Endothelial cell of umbilical vein (primary cell): Measurements from ENCODE around the gene MCF2L.

Source experiments
- EZH2 ChIP-seq: IDR thresholded peaks from 2 replicates; pipeline ENCODE4 v1.6.1; 2012; ENCODE audit warnings: borderline replicate concordance, low read depth, mild to moderate bottlenecking, moderate library complexity, low read length, inconsistent platforms; ENCODE audit not compliant: severe bottlenecking
- FOS ChIP-seq: IDR thresholded peaks from 2 replicates; pipeline ENCODE4 v1.6.1; 2011; ENCODE audit warnings: mild to moderate bottlenecking, low read length, moderate library complexity, borderline replicate concordance; ENCODE audit not compliant: insufficient read depth
- JUN ChIP-seq: IDR thresholded peaks from 2 replicates; pipeline ENCODE4 v1.6.1; 2011; ENCODE audit warnings: borderline replicate concordance, low read depth; ENCODE audit not compliant: insufficient read length, insufficient read depth
- POLR2A ChIP-seq: IDR thresholded peaks from 2 replicates; pipeline ENCODE4 v1.6.1; 2012; ENCODE audit warnings: low read depth, mild to moderate bottlenecking, control low read depth, low read length
- POLR2AphosphoS5 ChIP-seq: IDR thresholded peaks from 2 replicates; pipeline ENCODE4 v1.6.1; 2012; ENCODE audit warnings: low read depth, mild to moderate bottlenecking, control low read depth, low read length, moderate library complexity; ENCODE audit not compliant: insufficient read depth
- TF ChIP-seq, protein P1 (sequence below), 2 donors: IDR thresholded peaks; 1 replicate in 1 of 2; 2 replicates in 1 of 2; pipeline ENCODE4 v1.5.1; 2011; ENCODE audit warnings: low read length in 2 of 2, mild to moderate bottlenecking in 2 of 2, moderate library complexity in 2 of 2, control low read depth in 1 of 2, inconsistent platforms in 1 of 2, low read depth in 1 of 2; ENCODE audit not compliant: insufficient read depth in 1 of 2; ENCODE audit errors: extremely low read depth in 1 of 2

GRCh38 chr13:113048766-113049165 is 79.8 kb downstream of the MCF2L start:
- TF ChIP-seq POLR2AphosphoS5 (no peak), EZH2 (no peak), POLR2A (no peak), FOS (no peak), JUN (no peak)
- TF ChIP-seq, protein P1, sequence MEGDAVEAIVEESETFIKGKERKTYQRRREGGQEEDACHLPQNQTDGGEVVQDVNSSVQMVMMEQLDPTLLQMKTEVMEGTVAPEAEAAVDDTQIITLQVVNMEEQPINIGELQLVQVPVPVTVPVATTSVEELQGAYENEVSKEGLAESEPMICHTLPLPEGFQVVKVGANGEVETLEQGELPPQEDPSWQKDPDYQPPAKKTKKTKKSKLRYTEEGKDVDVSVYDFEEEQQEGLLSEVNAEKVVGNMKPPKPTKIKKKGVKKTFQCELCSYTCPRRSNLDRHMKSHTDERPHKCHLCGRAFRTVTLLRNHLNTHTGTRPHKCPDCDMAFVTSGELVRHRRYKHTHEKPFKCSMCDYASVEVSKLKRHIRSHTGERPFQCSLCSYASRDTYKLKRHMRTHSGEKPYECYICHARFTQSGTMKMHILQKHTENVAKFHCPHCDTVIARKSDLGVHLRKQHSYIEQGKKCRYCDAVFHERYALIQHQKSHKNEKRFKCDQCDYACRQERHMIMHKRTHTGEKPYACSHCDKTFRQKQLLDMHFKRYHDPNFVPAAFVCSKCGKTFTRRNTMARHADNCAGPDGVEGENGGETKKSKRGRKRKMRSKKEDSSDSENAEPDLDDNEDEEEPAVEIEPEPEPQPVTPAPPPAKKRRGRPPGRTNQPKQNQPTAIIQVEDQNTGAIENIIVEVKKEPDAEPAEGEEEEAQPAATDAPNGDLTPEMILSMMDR (IDR thresholded peaks at IDR 0.05; ENCODE audit: extremely low read depth in 1 of 2, insufficient read depth in 1 of 2, low read depth in 1 of 2, low read length in 2 of 2): no peak
